K562 (cell line): ENCODE measurements around the gene PPP6R3. TPM values are rescaled to one million over a fixed set of nuclear protein-coding genes. Genes with fewer than 3 reads are reported as not detected.

ENCODE experiments used
- ATAC-seq: fragments of 200-7000 bp; cut with Tn5 transposase; 3 replicates; pipeline ENCODE4 v1.9.1; 2020; ENCODE audit warnings: moderate library complexity
- BruUV-seq: library from RNA; stranded (reverse); fragments of 400-500 nt; replicated peaks from 2 replicates; lab custom pipeline; 2021; lab: Mats Ljungman, UMichigan
- CTCF ChIA-PET: fragments of 300-600 bp; formaldehyde crosslinking; extraction: SDS; loops from one replicate; lab custom pipeline; 2021; ENCODE audit warnings: low intra/inter-chr PET ratio; lab: Yijun Ruan, JAX
- POLR2A ChIA-PET: fragments of 300-600, 350-650 bp; sonication (Branson Sonifier 250); formaldehyde crosslinking; extraction: SDS; loops from one replicate; lab custom pipeline; 2021; ENCODE audit warnings: antibody characterized with exemption, inconsistent platforms; lab: Yijun Ruan, JAX
- DNase-seq, 4 experiments: peaks; one replicate each; pipeline versions ENCODE4 v3.0.0 to v3.0.0-alpha.2; 2011 to 2018; ENCODE audit warnings: low spot score in 3 of 4, mixed read lengths in 3 of 4; ENCODE audit errors: extremely low read depth in 1 of 4
- FAIRE-seq: peaks from 2 replicates; lab custom pipeline; 2011; peaks lifted over from hg19 to GRCh38; lab: Jason Lieb, UNC
- H2AFZ ChIP-seq: 2 replicates; pipeline ENCODE4 v1.6.0; 2011; ENCODE audit warnings: low read depth, low read length, control low read depth, inconsistent platforms
- H3K27ac ChIP-seq: fragments of 200-600 bp; 3 replicates; pipeline ENCODE4 v1.8.0; 2011; ENCODE audit warnings: low read depth, mild to moderate bottlenecking, control low read depth, inconsistent platforms, low read length, moderate library complexity, mixed read lengths; ENCODE audit errors: extremely low read depth
- H3K27me3 ChIP-seq, 2 experiments: fragments of 300-600 bp in 1 of 2; 2 replicates in 1 of 2; 3 replicates in 1 of 2; pipeline versions ENCODE4 v1.6.0 to v1.8.0; 2011; ENCODE audit warnings: inconsistent platforms in 2 of 2, low read length in 2 of 2, mild to moderate bottlenecking in 1 of 2, mixed read lengths in 1 of 2, moderate library complexity in 1 of 2; ENCODE audit not compliant: control insufficient read depth in 2 of 2, insufficient read depth in 2 of 2
- H3K36me3 ChIP-seq: fragments of 300-600 bp; 3 replicates; pipeline ENCODE4 v1.8.0; 2011; ENCODE audit warnings: mild to moderate bottlenecking, low read length, inconsistent platforms; ENCODE audit not compliant: control insufficient read depth, insufficient read depth
- H3K4me1 ChIP-seq, 2 experiments: fragments of 200-600 bp in 1 of 2; replicated peaks in 1 of 2; 2 replicates in 1 of 2; 3 replicates in 1 of 2; pipeline versions ENCODE4 v1.5.1 to v1.8.0; 2011; ENCODE audit warnings: inconsistent platforms in 2 of 2, low read length in 2 of 2, mild to moderate bottlenecking in 1 of 2, mixed read lengths in 1 of 2, moderate library complexity in 1 of 2; ENCODE audit not compliant: control insufficient read depth in 2 of 2, insufficient read depth in 2 of 2
- H3K4me2 ChIP-seq: 2 replicates; pipeline ENCODE4 v1.6.1; 2011; ENCODE audit warnings: low read length, control low read depth, inconsistent platforms, mixed read lengths; ENCODE audit not compliant: insufficient read depth
- H3K4me3 ChIP-seq: fragments of 200-600 bp; sonication (generic), shearing (Covaris generic); 2 replicates; pipeline ENCODE4 v1.5.1; 2016; ENCODE audit warnings: control low read depth, inconsistent platforms
- H3K79me2 ChIP-seq: fragments of 200-600 bp; 3 replicates; pipeline ENCODE4 v1.8.0; 2011; ENCODE audit warnings: low read length, inconsistent platforms; ENCODE audit not compliant: control insufficient read depth, insufficient read depth
- H3K9ac ChIP-seq, 2 experiments: 2 replicates each; pipeline versions ENCODE4 v1.6.0 to v1.6.1; 2011; ENCODE audit warnings: low read depth in 2 of 2, low read length in 2 of 2, control low read depth in 1 of 2, inconsistent platforms in 1 of 2, mild to moderate bottlenecking in 1 of 2, mixed read lengths in 1 of 2; ENCODE audit not compliant: insufficient read depth in 1 of 2
- H3K9me1 ChIP-seq: one replicate; pipeline ENCODE4 v1.6.0; 2011; ENCODE audit warnings: inconsistent platforms, mild to moderate bottlenecking, low read length, moderate library complexity; ENCODE audit not compliant: control insufficient read depth, insufficient read depth
- H3K9me3 ChIP-seq: replicated peaks from 2 replicates; pipeline ENCODE4 v1.5.1; 2011; ENCODE audit warnings: low read depth, low read length, inconsistent platforms; ENCODE audit not compliant: control insufficient read depth, insufficient read depth
- H4K20me1 ChIP-seq: replicated peaks from 2 replicates; pipeline ENCODE4 v1.6.1; 2011; ENCODE audit warnings: low read length, inconsistent platforms, mixed read lengths; ENCODE audit not compliant: control insufficient read depth, insufficient read depth
- FOSL1 ChIP-seq: fragments of 200-800 bp; sonication (Bioruptor generic); conservative IDR thresholded peaks from 2 replicates; pipeline ENCODE4 v1.6.1; 2016; ENCODE audit warnings: missing genetic modification characterization, missing compliant biosample characterization
- HDGF ChIP-seq: fragments of 450-650 bp; IDR thresholded peaks from 2 replicates; pipeline ENCODE4 v1.6.1; 2016
- ILK ChIP-seq: fragments of 450-650 bp; IDR thresholded peaks from 2 replicates; pipeline ENCODE4 v1.6.1; 2016; ENCODE audit warnings: missing genetic modification characterization, low read depth, mild to moderate bottlenecking, missing compliant biosample characterization, moderate library complexity, borderline replicate concordance
- NR2C2 ChIP-seq, 2 experiments: fragments of 200-800 bp in 1 of 2; sonication (Bioruptor generic) in 1 of 2; sonication (generic) in 1 of 2; formaldehyde crosslinking in 1 of 2; IDR thresholded peaks; 2 replicates each; pipeline versions ENCODE4 v1.6.1 to v1.8.0; 2016 to 2022; ENCODE audit warnings: mild to moderate bottlenecking in 1 of 2, missing compliant biosample characterization in 1 of 2, missing genetic modification characterization in 1 of 2, missing genetic modification reagents in 1 of 2
- NUFIP1 ChIP-seq: fragments of 450-650 bp; IDR thresholded peaks from 2 replicates; pipeline ENCODE4 v1.6.1; 2018; ENCODE audit not compliant: partially characterized antibody
- TAF15 ChIP-seq: fragments of 200-400 bp; formaldehyde crosslinking; IDR thresholded peaks from 2 replicates; pipeline ENCODE4 v1.6.1; 2017; ENCODE audit warnings: mild to moderate bottlenecking, low read depth, low read length, moderate library complexity
- U2AF2 ChIP-seq: fragments of 200-400 bp; formaldehyde crosslinking; optimal IDR thresholded peaks from 2 replicates; pipeline ENCODE3; 2017; ENCODE audit warnings: low read depth, mild to moderate bottlenecking, low read length
- ZNF431 ChIP-seq: sonication (generic); formaldehyde crosslinking; IDR thresholded peaks from 2 replicates; pipeline ENCODE4 v1.8.0; 2022; ENCODE audit warnings: mild to moderate bottlenecking, missing genetic modification reagents
- WGBS: fragments of 100-300 bp; shearing (Covaris generic); methylation state at CpG from one replicate; pipeline ENCODE4 v1.1.6; 2016; ENCODE audit warnings: low coverage, mixed read lengths; ENCODE audit not compliant: insufficient coverage; ENCODE audit errors: missing lambda C conversion rate; 5-methylcytosine and 5-hydroxymethylcytosine counted together
- in situ Hi-C: fragments of 300-500 bp; cut with MboI; formaldehyde crosslinking; loops from 4 replicates; pipeline ENCODE4 v1.15.0; 2018; ENCODE audit warnings: inconsistent platforms, mixed read lengths
- intact Hi-C: fragments of 100-400 bp; cut with micrococcal nuclease; formaldehyde crosslinking; loops from 2 replicates; pipeline ENCODE4 v1.14.2; 2022
- polyA plus RNA-seq, 8 experiments: library from polyadenylated mRNA; depleted of rRNA in 4 of 8; stranded (reverse) in 5 of 8; unstranded in 3 of 8; fragments of >200 nt; fragmentation: Nextera tagmentation in 2 of 8; fragmentation: Illumina TruSeq in 1 of 8; extraction: Ambion mirVana in 2 of 8; extraction: Trizol in 1 of 8; gene quantifications; 2 replicates each; pipeline versions ENCODE4 v1.2.1 to v1.2.3, GENCODE V29; 2011 to 2014; ENCODE audit warnings: inconsistent platforms in 1 of 8, missing spikeins in 1 of 8
- total RNA-seq, 7 experiments: library from RNA; depleted of rRNA in 6 of 7; stranded (reverse); fragments of >200 nt in 6 of 7; fragmentation: Illumina TruSeq in 2 of 7; extraction: Trizol in 2 of 7; gene quantifications; 2 replicates each; pipeline versions ENCODE4 v1.2.1 to v1.2.3, GENCODE V29; 2011 to 2021; ENCODE audit warnings: low replicate concordance in 1 of 7
- TF ChIP-seq, protein P1 (sequence below): sonication (generic); formaldehyde crosslinking; IDR thresholded peaks from 2 replicates; pipeline ENCODE4 v1.8.1; 2022; ENCODE audit warnings: missing genetic modification reagents
- TF ChIP-seq, protein P2 (sequence below): sonication (generic); IDR thresholded peaks from 2 replicates; pipeline ENCODE4 v1.6.1; 2016

The PPP6R3 gene
- total and polyA plus RNA-seq, 9 of the 15 experiments (the other 6 are each of a cell fraction or from before 2014, with no cell fraction given): 20.3 to 117 (median 80.6) TPM

DNA sequence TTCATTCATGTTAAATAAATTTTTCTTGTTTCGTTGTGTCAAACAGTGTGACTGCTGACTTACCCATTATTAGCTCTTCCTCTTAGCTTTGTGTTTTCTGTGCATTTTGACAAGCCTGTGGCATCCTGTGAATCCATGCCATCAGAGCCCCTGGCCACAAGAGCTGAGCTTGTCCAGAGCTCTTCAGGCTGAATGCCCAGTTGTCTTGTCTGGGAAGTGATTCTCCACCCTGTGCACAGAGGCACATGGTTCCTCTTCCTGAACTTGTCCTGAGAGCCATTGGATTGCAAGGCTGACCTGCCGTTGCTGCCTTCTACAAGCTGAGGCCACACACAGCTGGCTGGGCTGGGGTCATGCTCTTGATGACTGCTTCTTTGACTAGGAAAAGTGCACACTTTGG, 64.1 kb downstream of the PPP6R3 start:
- no peak overlapping the region for H2AFZ ChIP-seq
- H3K9ac ChIP-seq: peak overlapping the region in 1 of 2 experiments; percentile 31; a peak in 1 of 4 replicates
- peaks cover 92% of the 10 kb centered on the region for H3K36me3 ChIP-seq
- FAIRE-seq (no peak), DNase-seq (no peak), ATAC-seq (no peak)
- H3K27ac ChIP-seq: no peak overlapping the region
- intact Hi-C loops (no loop called here), in situ Hi-C loops (no loop called here)
- H3K4me1 ChIP-seq: no peaks in the 10 kb centered on the region; a peak in 1 of 5 replicates
- BruUV-seq: no TSS peak
- peaks cover 54% of the 10 kb centered on the region for H3K79me2 ChIP-seq
- no peaks in the 10 kb centered on the region for H3K9me3 ChIP-seq
- H4K20me1 ChIP-seq: peaks cover 4% of the 10 kb centered on the region; the same call in 1 of the 2 replicates
- H3K4me3 ChIP-seq: no peak overlapping the region
- TF ChIP-seq ZNF431 (no peak), TAF15 (no peak), FOSL1 (tag) (no peak), HDGF (no peak)
- no peak overlapping the region for H3K4me2 ChIP-seq
- H3K27me3 ChIP-seq: no peaks in the 10 kb centered on the region
- ChIA-PET CTCF (no interaction called here), POLR2A (interaction anchor here (0.9 to 2.1 kb wide), 2 partner anchors 13 to 18 kb away, joined by 3 to 6 read pairs; no protein-coding TSS in a partner anchor)
- H3K9me1 ChIP-seq: no peaks in the 10 kb centered on the region
- WGBS: 90% methylated on average over 2 of the region's 2 CpGs

DNA sequence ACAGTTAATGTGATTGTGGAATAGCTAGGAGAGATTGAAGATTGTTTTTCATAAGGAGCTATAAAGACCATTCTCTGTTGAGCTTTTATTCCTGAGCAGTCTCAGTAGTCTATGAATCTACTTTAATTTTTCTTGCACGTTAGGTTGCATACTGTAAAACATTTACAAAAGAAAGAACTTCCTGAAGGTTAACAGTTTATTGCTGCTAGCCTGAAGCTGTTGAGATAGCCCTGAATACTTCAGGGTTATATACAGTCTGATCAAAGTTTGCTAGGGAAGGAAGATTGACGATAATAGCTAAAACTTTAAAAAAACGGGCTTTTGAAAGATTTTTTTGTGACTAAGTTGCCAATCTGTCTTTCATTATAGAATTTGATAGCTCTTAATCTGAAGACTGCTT, 64.8 kb downstream of the PPP6R3 start:
- no TSS peak for BruUV-seq
- TF ChIP-seq NUFIP1 (no peak), NR2C2 (CRISPR knock-in tag; IDR thresholded peaks at IDR 0.05) (no peak), NR2C2 (tag; IDR thresholded peaks at IDR 0.05) (no peak), ILK (no peak), U2AF2 (no peak)
- TF ChIP-seq, protein P1, sequence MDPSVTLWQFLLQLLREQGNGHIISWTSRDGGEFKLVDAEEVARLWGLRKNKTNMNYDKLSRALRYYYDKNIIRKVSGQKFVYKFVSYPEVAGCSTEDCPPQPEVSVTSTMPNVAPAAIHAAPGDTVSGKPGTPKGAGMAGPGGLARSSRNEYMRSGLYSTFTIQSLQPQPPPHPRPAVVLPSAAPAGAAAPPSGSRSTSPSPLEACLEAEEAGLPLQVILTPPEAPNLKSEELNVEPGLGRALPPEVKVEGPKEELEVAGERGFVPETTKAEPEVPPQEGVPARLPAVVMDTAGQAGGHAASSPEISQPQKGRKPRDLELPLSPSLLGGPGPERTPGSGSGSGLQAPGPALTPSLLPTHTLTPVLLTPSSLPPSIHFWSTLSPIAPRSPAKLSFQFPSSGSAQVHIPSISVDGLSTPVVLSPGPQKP (CRISPR knock-in tag): no peak
- TF ChIP-seq, protein P2, sequence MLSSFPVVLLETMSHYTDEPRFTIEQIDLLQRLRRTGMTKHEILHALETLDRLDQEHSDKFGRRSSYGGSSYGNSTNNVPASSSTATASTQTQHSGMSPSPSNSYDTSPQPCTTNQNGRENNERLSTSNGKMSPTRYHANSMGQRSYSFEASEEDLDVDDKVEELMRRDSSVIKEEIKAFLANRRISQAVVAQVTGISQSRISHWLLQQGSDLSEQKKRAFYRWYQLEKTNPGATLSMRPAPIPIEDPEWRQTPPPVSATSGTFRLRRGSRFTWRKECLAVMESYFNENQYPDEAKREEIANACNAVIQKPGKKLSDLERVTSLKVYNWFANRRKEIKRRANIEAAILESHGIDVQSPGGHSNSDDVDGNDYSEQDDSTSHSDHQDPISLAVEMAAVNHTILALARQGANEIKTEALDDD: no peak
- H3K4me1 ChIP-seq: no peaks in the 10 kb centered on the region; a peak in 1 of 5 replicates
- DNase-seq (no peak), ATAC-seq (no peak), FAIRE-seq (no peak)
- no peak overlapping the region for H3K9ac ChIP-seq
- H3K4me3 ChIP-seq: no peak overlapping the region
- no peak overlapping the region for H2AFZ ChIP-seq
- in situ Hi-C loops: no loop called here
- H3K36me3 ChIP-seq: peaks cover 86% of the 10 kb centered on the region
- intact Hi-C loops: no loop called here
- no peak overlapping the region for H3K4me2 ChIP-seq
- H3K27me3 ChIP-seq: no peaks in the 10 kb centered on the region
- no peak overlapping the region for H3K27ac ChIP-seq
- no peaks in the 10 kb centered on the region for H3K9me3 ChIP-seq
- peaks cover 55% of the 10 kb centered on the region for H3K79me2 ChIP-seq
- H4K20me1 ChIP-seq: peaks cover 4% of the 10 kb centered on the region; the same call in 1 of the 2 replicates
- WGBS: 80% methylated on average over 3 of the region's 3 CpGs
- H3K9me1 ChIP-seq: no peaks in the 10 kb centered on the region
- CTCF ChIA-PET: no interaction called here
- POLR2A ChIA-PET: interaction anchor here (0.9 to 2.1 kb wide), 2 partner anchors 14 to 17 kb away, joined by 3 to 6 read pairs; no protein-coding TSS in a partner anchor
